Keratinocyte (primary cell): ENCODE measurements around the gene RPAIN.

Experiments
- EZH2 ChIP-seq: IDR thresholded peaks from one replicate; pipeline ENCODE4 v1.6.1; 2012; ENCODE audit warnings: inconsistent platforms, mild to moderate bottlenecking, low read length, moderate library complexity
- TF ChIP-seq, protein P1 (sequence below), 3 experiments: IDR thresholded peaks in 1 of 3; conservative IDR thresholded peaks in 1 of 3; optimal IDR thresholded peaks in 1 of 3; 2 replicates in 2 of 3; 3 replicates in 1 of 3; pipeline versions ENCODE3 to v1.5.1; 2011; ENCODE audit warnings: low read length in 3 of 3, mild to moderate bottlenecking in 3 of 3, moderate library complexity in 2 of 3, control low read depth in 1 of 3, inconsistent platforms in 1 of 3; ENCODE audit not compliant: insufficient read depth in 2 of 3; ENCODE audit errors: extremely low read depth in 1 of 3

DNA sequence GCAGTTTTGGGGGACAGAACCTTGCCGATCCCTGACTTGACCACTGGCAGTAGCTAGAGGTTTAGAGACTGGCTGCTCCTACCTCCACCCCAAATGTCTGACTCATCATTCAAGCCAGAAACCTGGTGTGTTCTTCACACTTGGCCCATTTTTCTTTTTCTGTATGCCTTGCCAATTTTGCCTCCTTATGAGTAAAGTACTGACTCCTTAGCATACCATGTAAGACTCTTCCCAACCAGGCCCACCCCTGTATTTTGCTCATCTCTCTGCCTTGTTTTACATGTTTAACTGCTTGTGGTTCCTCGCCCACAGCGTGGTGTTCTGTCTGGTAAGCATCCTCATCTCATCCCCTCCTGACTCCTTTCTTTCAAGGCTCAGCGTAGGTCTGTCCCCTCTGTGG is 38.4 kb upstream of the RPAIN start:
- TF ChIP-seq, protein P1, sequence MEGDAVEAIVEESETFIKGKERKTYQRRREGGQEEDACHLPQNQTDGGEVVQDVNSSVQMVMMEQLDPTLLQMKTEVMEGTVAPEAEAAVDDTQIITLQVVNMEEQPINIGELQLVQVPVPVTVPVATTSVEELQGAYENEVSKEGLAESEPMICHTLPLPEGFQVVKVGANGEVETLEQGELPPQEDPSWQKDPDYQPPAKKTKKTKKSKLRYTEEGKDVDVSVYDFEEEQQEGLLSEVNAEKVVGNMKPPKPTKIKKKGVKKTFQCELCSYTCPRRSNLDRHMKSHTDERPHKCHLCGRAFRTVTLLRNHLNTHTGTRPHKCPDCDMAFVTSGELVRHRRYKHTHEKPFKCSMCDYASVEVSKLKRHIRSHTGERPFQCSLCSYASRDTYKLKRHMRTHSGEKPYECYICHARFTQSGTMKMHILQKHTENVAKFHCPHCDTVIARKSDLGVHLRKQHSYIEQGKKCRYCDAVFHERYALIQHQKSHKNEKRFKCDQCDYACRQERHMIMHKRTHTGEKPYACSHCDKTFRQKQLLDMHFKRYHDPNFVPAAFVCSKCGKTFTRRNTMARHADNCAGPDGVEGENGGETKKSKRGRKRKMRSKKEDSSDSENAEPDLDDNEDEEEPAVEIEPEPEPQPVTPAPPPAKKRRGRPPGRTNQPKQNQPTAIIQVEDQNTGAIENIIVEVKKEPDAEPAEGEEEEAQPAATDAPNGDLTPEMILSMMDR (optimal IDR thresholded peaks at IDR 0.05 in 1 of 3, IDR thresholded peaks at IDR 0.05 in 1 of 3, conservative IDR thresholded peaks at IDR 0.05 in 1 of 3; ENCODE audit: extremely low read depth in 1 of 3, insufficient read depth in 2 of 3, low read length in 3 of 3) = no peak
- no peak for TF ChIP-seq EZH2
